MM.1S (cell line): ENCODE results near the gene ARHGEF2.

Experiments used
- DNase-seq: peaks from one replicate; pipeline ENCODE4 v3.0.0-alpha.2; 2015
- H2AFZ ChIP-seq: fragments of 300-600 bp; sonication (generic); 2 replicates; pipeline ENCODE4 v1.6.0; 2016; ENCODE audit warnings: antibody characterized with exemption, low read length
- H3F3A ChIP-seq: fragments of 300-600 bp; sonication (generic); 2 replicates; pipeline ENCODE4 v1.6.1; 2016; ENCODE audit warnings: mild to moderate bottlenecking, antibody characterized with exemption, low read length, moderate library complexity, mixed read lengths; ENCODE audit not compliant: insufficient read depth
- H3K27ac ChIP-seq: fragments of 300-600 bp; sonication (generic); 2 replicates; pipeline ENCODE4 v1.5.1; 2016; ENCODE audit warnings: mild to moderate bottlenecking, low read length
- H3K27me3 ChIP-seq: fragments of 300-600 bp; sonication (generic); replicated peaks from 2 replicates; pipeline ENCODE4 v1.6.0; 2016; ENCODE audit warnings: low read length; ENCODE audit not compliant: insufficient read depth
- H3K36me3 ChIP-seq: fragments of 300-600 bp; sonication (generic); replicated peaks from 2 replicates; pipeline ENCODE4 v1.6.1; 2016; ENCODE audit warnings: mild to moderate bottlenecking, low read length, mixed read lengths; ENCODE audit not compliant: insufficient read depth
- H3K4me1 ChIP-seq: fragments of 300-600 bp; sonication (generic); 2 replicates; pipeline ENCODE4 v1.6.1; 2016; ENCODE audit warnings: low read length, mixed read lengths
- H3K4me2 ChIP-seq: fragments of 300-600 bp; sonication (generic); 2 replicates; pipeline ENCODE4 v1.6.0; 2016; ENCODE audit warnings: low read depth, low read length
- H3K4me3 ChIP-seq: fragments of 300-600 bp; sonication (generic); 2 replicates; pipeline ENCODE4 v1.5.1; 2016; ENCODE audit warnings: low read length, mixed read lengths
- H3K79me2 ChIP-seq: fragments of 300-600 bp; sonication (generic); 2 replicates; pipeline ENCODE4 v1.6.1; 2016; ENCODE audit warnings: mixed run types, low read length, mixed read lengths
- H3K9ac ChIP-seq: fragments of 300-600 bp; sonication (generic); 2 replicates; pipeline ENCODE4 v1.6.1; 2016; ENCODE audit warnings: low read length, mixed read lengths
- H3K9me2 ChIP-seq: fragments of 300-600 bp; sonication (generic); replicated peaks from 2 replicates; pipeline ENCODE4 v1.6.1; 2016; ENCODE audit warnings: mild to moderate bottlenecking, low read length, mixed read lengths; ENCODE audit not compliant: insufficient read depth
- H3K9me3 ChIP-seq: fragments of 300-600 bp; sonication (generic); replicated peaks from 2 replicates; pipeline ENCODE4 v1.6.1; 2016; ENCODE audit warnings: mild to moderate bottlenecking, low read length, mixed read lengths; ENCODE audit not compliant: insufficient read depth
- H4K20me1 ChIP-seq: fragments of 300-600 bp; sonication (generic); 2 replicates; pipeline ENCODE4 v1.6.1; 2016; ENCODE audit warnings: mild to moderate bottlenecking, low read length, moderate library complexity, mixed read lengths; ENCODE audit not compliant: insufficient read depth
- EZH2 ChIP-seq: fragments of 300-600 bp; sonication (generic); optimal IDR thresholded peaks from 2 replicates; pipeline ENCODE3; 2017; ENCODE audit warnings: low read depth, mild to moderate bottlenecking, antibody characterized with exemption, low read length, mixed read lengths
- EZH2phosphoT487 ChIP-seq: fragments of 300-600 bp; sonication (generic); IDR thresholded peaks from 2 replicates; pipeline ENCODE4 v1.6.1; 2018; ENCODE audit warnings: antibody characterized with exemption, low read length
- TF ChIP-seq, protein P1 (sequence below): fragments of 300-600 bp; sonication (generic); IDR thresholded peaks from 2 replicates; pipeline ENCODE4 v1.5.1; 2016; ENCODE audit warnings: antibody characterized with exemption, low read length, mixed read lengths

ARHGEF2 gene

DNA sequence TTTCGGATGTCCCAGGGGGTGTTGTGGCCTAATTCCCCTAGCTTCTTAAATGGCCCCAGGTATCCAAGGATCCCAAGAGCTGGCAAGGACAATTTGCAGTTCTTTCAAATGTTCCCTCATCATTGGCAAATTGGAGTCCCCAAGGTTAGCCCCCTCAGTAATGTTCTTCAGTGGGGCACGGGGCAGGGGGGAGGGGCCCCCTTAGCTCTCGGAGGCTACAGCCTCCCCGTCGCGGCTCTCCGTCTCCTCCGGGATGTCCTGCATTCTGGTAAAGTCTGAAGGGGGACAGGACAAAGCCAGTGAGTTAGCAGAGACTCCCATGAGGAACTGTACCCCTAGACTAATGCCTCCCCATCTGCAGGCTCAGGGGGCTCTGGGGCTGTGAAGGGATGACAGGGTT, 30.6 kb downstream of the ARHGEF2 start:
- Histone ChIP-seq H2AFZ (no peak overlapping the region), H4K20me1 (no peaks in the 10 kb centered on the region), H3K9me2 (no peaks in the 10 kb centered on the region), H3K9me3 (no peaks in the 10 kb centered on the region), H3K4me2 (peak overlapping the region; percentile 77), H3K4me3 (no peak overlapping the region), H3K79me2 (peaks cover 42% of the 10 kb centered on the region), H3K27ac (peak overlapping the region; percentile 87), H3K9ac (no peak overlapping the region), H3F3A (peaks cover 85% of the 10 kb centered on the region), H3K27me3 (no peaks in the 10 kb centered on the region), H3K4me1 (peaks cover 87% of the 10 kb centered on the region), H3K36me3 (peaks cover 31% of the 10 kb centered on the region)
- no peak for DNase-seq
- TF ChIP-seq EZH2, result no peak
- TF ChIP-seq, protein P1, sequence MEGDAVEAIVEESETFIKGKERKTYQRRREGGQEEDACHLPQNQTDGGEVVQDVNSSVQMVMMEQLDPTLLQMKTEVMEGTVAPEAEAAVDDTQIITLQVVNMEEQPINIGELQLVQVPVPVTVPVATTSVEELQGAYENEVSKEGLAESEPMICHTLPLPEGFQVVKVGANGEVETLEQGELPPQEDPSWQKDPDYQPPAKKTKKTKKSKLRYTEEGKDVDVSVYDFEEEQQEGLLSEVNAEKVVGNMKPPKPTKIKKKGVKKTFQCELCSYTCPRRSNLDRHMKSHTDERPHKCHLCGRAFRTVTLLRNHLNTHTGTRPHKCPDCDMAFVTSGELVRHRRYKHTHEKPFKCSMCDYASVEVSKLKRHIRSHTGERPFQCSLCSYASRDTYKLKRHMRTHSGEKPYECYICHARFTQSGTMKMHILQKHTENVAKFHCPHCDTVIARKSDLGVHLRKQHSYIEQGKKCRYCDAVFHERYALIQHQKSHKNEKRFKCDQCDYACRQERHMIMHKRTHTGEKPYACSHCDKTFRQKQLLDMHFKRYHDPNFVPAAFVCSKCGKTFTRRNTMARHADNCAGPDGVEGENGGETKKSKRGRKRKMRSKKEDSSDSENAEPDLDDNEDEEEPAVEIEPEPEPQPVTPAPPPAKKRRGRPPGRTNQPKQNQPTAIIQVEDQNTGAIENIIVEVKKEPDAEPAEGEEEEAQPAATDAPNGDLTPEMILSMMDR, result no peak
- TF ChIP-seq EZH2phosphoT487, result no peak

DNA sequence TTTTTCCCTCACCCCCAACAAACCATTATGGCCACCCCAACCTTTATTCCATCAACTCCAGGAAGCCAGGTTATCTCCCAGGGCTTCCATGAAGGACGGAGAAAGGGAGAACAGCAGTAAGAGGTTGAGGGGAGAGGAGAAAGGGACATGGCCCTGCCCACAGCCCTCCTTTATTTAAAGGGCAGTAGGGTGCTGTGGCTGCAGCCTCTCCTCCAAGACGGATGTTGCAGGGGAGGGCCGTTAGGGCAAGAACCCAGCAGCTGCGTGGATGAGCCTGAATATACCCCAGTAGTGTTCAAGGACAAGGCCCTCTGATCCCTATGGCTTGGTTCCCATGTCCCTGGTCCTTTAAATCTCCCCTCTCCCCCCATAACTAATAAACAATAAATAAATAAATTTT, 31.1 kb downstream of the ARHGEF2 start:
- peaks cover 88% of the 10 kb centered on the region for H3K4me1 ChIP-seq
- H3K9ac ChIP-seq, result peak overlapping the region; percentile 47; the same call in 1 of the 2 replicates
- peak overlapping the region; percentile 87 for H3K27ac ChIP-seq
- peaks cover 37% of the 10 kb centered on the region for H3K79me2 ChIP-seq
- H3K36me3 ChIP-seq, result peaks cover 27% of the 10 kb centered on the region
- no peaks in the 10 kb centered on the region for H4K20me1 ChIP-seq
- no peak overlapping the region for H3K4me3 ChIP-seq
- H3F3A ChIP-seq, result peaks cover 84% of the 10 kb centered on the region
- peak overlapping the region; percentile 77 for H3K4me2 ChIP-seq
- TF ChIP-seq, protein P1, result no peak
- no peak for TF ChIP-seq EZH2phosphoT487
- no peak for TF ChIP-seq EZH2
- no peaks in the 10 kb centered on the region for H3K9me2 ChIP-seq
- no peaks in the 10 kb centered on the region for H3K9me3 ChIP-seq
- no peak for DNase-seq
- H2AFZ ChIP-seq, result no peak overlapping the region
- no peaks in the 10 kb centered on the region for H3K27me3 ChIP-seq

DNA sequence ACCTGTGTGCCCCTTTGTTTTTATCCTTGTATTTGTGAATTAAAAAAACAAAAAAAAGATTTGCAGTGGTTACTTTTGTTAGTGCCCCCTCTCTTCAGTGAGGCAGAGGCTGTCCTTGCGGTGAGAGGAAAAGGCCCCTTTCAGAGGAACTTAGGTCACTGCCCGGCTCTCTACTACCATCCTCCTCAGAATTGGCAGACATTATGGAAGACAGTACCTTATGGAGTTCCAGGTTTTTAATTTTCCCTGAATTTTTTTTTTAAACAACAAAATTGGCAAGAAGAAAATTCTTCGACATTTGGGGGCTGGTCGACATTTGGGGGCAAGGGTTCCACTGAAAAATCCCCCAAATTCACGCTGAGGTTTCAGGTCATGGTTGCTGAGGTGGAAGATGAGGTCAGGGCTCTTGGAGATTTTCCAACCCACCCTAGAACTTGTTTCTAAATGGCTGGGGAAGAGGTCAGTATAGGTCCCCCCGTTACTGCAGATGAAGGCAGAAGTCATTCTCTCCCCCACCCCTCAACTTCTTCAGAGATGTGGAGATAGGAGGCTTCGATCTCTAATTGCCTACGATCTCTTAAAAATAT, 31.6 kb downstream of the ARHGEF2 start:
- H4K20me1 ChIP-seq, result no peaks in the 10 kb centered on the region
- H3K36me3 ChIP-seq, result peaks cover 21% of the 10 kb centered on the region
- TF ChIP-seq, protein P1, result no peak
- TF ChIP-seq EZH2phosphoT487, result no peak
- TF ChIP-seq EZH2, result no peak
- no peak overlapping the region for H2AFZ ChIP-seq
- no peaks in the 10 kb centered on the region for H3K27me3 ChIP-seq
- peak overlapping the region; percentile 87 for H3K27ac ChIP-seq
- DNase-seq, result no peak
- H3K4me3 ChIP-seq, result no peak overlapping the region
- peaks cover 32% of the 10 kb centered on the region for H3K79me2 ChIP-seq
- peaks cover 88% of the 10 kb centered on the region for H3K4me1 ChIP-seq
- no peaks in the 10 kb centered on the region for H3K9me3 ChIP-seq
- H3K9ac ChIP-seq, result peak overlapping the region; percentile 47
- H3K9me2 ChIP-seq, result no peaks in the 10 kb centered on the region
- peak overlapping the region; percentile 77 for H3K4me2 ChIP-seq
- peaks cover 85% of the 10 kb centered on the region for H3F3A ChIP-seq
